ENCODE results near the gene ATG9B. TPM values are rescaled to one million over a fixed set of nuclear protein-coding genes. Genes with fewer than 3 reads are reported as not detected.

Gene ATG9B
- total and polyA plus RNA-seq, 4 donors = 0.78 to 2.8 (median 1.5) TPM

DNA sequence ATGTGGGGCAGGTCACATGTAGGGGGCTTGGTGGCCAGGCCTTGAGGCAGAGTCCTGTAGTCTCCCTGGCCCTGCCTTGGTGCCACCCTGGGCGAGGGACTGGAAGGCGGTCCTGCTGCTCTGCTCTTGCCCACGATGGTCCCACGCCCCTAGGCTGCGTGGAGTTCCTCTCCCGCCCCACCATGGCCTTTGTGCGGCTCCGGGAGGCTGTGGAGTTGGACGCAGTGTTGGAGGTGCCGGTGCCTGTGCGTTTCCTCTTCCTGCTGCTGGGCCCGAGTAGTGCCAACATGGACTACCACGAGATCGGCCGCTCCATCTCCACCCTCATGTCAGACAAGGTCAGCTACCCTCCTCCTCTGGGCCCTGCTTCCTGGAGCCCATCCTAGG lies 46.3 kb upstream of the ATG9B start:
- Histone ChIP-seq H3K27me3 (ENCODE audit: control insufficient read depth in 3 of 3, insufficient read depth in 3 of 3, low read length in 2 of 3) (no peaks in the 10 kb centered on the region), H3K36me3 (ENCODE audit: control insufficient read depth in 4 of 4, insufficient read depth in 4 of 4, low read length in 4 of 4) (peaks cover 25 to 80% (median 38%) of the 10 kb centered on the region in 4 donors), H3K9ac (ENCODE audit: insufficient read depth in 1 of 2, low read length in 2 of 2) (no peak overlapping the region), H3K9me3 (ENCODE audit: control insufficient read depth in 4 of 4, insufficient read depth in 3 of 4, low read length in 3 of 4) (no peaks in the 10 kb centered on the region), H3K4me3 (no peak overlapping the region), H3K4me1 (ENCODE audit: control insufficient read depth in 5 of 5, insufficient read depth in 5 of 5, low read length in 5 of 5) (no peaks in the 10 kb centered on the region), H3K27ac (ENCODE audit: low read depth in 1 of 2, low read length in 1 of 2) (no peak overlapping the region)
- TF ChIP-seq, protein P1, sequence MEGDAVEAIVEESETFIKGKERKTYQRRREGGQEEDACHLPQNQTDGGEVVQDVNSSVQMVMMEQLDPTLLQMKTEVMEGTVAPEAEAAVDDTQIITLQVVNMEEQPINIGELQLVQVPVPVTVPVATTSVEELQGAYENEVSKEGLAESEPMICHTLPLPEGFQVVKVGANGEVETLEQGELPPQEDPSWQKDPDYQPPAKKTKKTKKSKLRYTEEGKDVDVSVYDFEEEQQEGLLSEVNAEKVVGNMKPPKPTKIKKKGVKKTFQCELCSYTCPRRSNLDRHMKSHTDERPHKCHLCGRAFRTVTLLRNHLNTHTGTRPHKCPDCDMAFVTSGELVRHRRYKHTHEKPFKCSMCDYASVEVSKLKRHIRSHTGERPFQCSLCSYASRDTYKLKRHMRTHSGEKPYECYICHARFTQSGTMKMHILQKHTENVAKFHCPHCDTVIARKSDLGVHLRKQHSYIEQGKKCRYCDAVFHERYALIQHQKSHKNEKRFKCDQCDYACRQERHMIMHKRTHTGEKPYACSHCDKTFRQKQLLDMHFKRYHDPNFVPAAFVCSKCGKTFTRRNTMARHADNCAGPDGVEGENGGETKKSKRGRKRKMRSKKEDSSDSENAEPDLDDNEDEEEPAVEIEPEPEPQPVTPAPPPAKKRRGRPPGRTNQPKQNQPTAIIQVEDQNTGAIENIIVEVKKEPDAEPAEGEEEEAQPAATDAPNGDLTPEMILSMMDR (IDR thresholded peaks at IDR 0.05; ENCODE audit: control extremely low read depth, extremely low read depth) = no peak
- WGBS, 2 donors = 93 to 96% methylated on average over 15 of the region's 15 CpGs
- DNase-seq (no peak), ATAC-seq (ENCODE audit: insufficient read depth, low FRiP score) (no peak)

DNA sequence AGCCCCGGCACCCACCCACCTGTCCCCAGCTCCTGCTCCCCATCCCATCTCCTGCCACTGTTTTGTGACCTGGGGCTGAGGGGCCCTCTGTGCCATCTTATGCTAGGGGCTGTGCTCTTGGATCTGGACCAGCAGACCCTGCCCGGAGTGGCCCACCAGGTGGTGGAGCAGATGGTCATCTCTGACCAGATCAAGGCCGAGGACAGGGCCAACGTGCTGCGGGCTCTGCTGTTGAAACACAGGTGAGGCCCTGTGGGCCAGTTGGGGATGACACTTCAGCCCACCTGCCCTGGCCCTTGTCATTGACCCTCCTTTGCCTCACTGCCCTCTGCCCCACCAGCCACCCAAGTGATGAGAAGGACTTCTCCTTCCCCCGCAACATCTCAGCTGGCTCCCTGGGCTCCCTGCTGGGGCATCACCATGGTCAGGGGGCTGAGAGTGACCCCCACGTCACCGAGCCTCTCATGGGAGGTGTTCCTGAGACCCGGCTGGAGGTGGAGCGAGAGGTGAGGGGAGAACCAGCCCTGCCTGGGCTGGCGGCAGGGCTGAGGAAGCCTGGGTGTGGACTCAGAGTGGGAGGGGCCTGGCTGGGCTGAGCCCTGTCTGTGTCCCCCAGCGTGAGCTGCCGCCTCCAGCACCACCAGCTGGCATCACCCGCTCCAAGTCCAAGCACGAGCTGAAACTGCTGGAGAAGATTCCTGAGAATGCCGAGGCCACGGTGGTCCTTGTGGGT lies 45.7 kb upstream of the ATG9B start:
- ATAC-seq (ENCODE audit: insufficient read depth, low FRiP score) (no peak), DNase-seq (no peak)
- H3K9ac ChIP-seq (ENCODE audit: insufficient read depth in 1 of 2, low read length in 2 of 2) = no peak overlapping the region
- H3K36me3 ChIP-seq (ENCODE audit: control insufficient read depth in 4 of 4, insufficient read depth in 4 of 4, low read length in 4 of 4) = peaks cover 24 to 80% (median 35%) of the 10 kb centered on the region in 4 donors
- H3K27ac ChIP-seq (ENCODE audit: low read depth in 1 of 2, low read length in 1 of 2) = no peak overlapping the region
- TF ChIP-seq, protein P1 (IDR thresholded peaks at IDR 0.05; ENCODE audit: control extremely low read depth, extremely low read depth) = no peak
- H3K4me1 ChIP-seq (ENCODE audit: control insufficient read depth in 5 of 5, insufficient read depth in 5 of 5, low read length in 5 of 5) = no peaks in the 10 kb centered on the region
- WGBS, 2 donors = 93 to 94% methylated on average over 17 of the region's 17 CpGs
- H3K4me3 ChIP-seq = no peak overlapping the region
- no peaks in the 10 kb centered on the region for H3K27me3 ChIP-seq (ENCODE audit: control insufficient read depth in 3 of 3, insufficient read depth in 3 of 3, low read length in 2 of 3)
- no peaks in the 10 kb centered on the region for H3K9me3 ChIP-seq (ENCODE audit: control insufficient read depth in 4 of 4, insufficient read depth in 3 of 4, low read length in 3 of 4)

GRCh38 chr7:151068069-151068773 lies 43.9 kb upstream of the ATG9B start:
- TF ChIP-seq, protein P1 (IDR thresholded peaks at IDR 0.05; ENCODE audit: control extremely low read depth, extremely low read depth) = no peak
- H3K9ac ChIP-seq (ENCODE audit: insufficient read depth in 1 of 2, low read length in 2 of 2) = no peak overlapping the region
- DNase-seq (no peak), ATAC-seq (ENCODE audit: insufficient read depth, low FRiP score) (no peak)
- no peaks in the 10 kb centered on the region for H3K27me3 ChIP-seq (ENCODE audit: control insufficient read depth in 3 of 3, insufficient read depth in 3 of 3, low read length in 2 of 3)
- H3K36me3 ChIP-seq (ENCODE audit: control insufficient read depth in 4 of 4, insufficient read depth in 4 of 4, low read length in 4 of 4) = peaks cover 18 to 73% (median 31%) of the 10 kb centered on the region in 4 donors
- H3K4me3 ChIP-seq = no peak overlapping the region
- H3K4me1 ChIP-seq (ENCODE audit: control insufficient read depth in 5 of 5, insufficient read depth in 5 of 5, low read length in 5 of 5) = no peaks in the 10 kb centered on the region
- WGBS, 2 donors = 89 to 93% methylated on average over 12 of the region's 12 CpGs
- H3K9me3 ChIP-seq (ENCODE audit: control insufficient read depth in 4 of 4, insufficient read depth in 3 of 4, low read length in 3 of 4) = no peaks in the 10 kb centered on the region
- H3K27ac ChIP-seq (ENCODE audit: low read depth in 1 of 2, low read length in 1 of 2) = no peak overlapping the region
